A673 (cell line): ENCODE data around the gene TBXT. TPM values are rescaled to one million over a fixed set of nuclear protein-coding genes. Genes with fewer than 3 reads are reported as not detected.

Source experiments
- BruUV-seq: library from RNA; stranded (reverse); fragments of 400-500 nt; replicated peaks from 2 replicates; lab custom pipeline; 2021; lab: Mats Ljungman, UMichigan
- CTCF ChIA-PET: fragments of 300-600 bp; sonication (Branson Sonifier 250); formaldehyde crosslinking; loops from one replicate; lab custom pipeline; 2022; ENCODE audit warnings: antibody characterized with exemption; lab: Charles Lee
- POLR2A ChIA-PET: fragments of 300-600 bp; sonication (Branson Sonifier 250); formaldehyde crosslinking; loops from one replicate; lab custom pipeline; 2022; ENCODE audit warnings: antibody characterized with exemption; ENCODE audit not compliant: low non-redundant PET; lab: Charles Lee
- DNase-seq: peaks from one replicate; pipeline ENCODE4 v3.0.0-alpha.2; 2015; ENCODE audit warnings: low spot score
- H3K27ac ChIP-seq: fragments of 200-600 bp; sonication (generic); 2 replicates; pipeline ENCODE4 v1.5.1; 2016; ENCODE audit warnings: mixed run types, low read depth, mild to moderate bottlenecking, mixed read lengths, antibody characterized with exemption, low read length; ENCODE audit not compliant: poor library complexity, severe bottlenecking
- H3K27me3 ChIP-seq: fragments of 200-600 bp; sonication (generic); replicated peaks from 2 replicates; pipeline ENCODE4 v1.6.1; 2017; ENCODE audit warnings: mixed run types, low read depth, mild to moderate bottlenecking, mixed read lengths, antibody characterized with exemption, low read length; ENCODE audit not compliant: insufficient read depth, poor library complexity
- H3K36me3 ChIP-seq: fragments of 200-600 bp; sonication (generic); 2 replicates; pipeline ENCODE4 v1.6.1; 2016; ENCODE audit warnings: mixed run types, mild to moderate bottlenecking, mixed read lengths, antibody characterized with exemption, low read length; ENCODE audit not compliant: insufficient read depth, poor library complexity, severe bottlenecking
- H3K4me1 ChIP-seq: fragments of 200-600 bp; sonication (generic); 2 replicates; pipeline ENCODE4 v1.6.1; 2017; ENCODE audit warnings: mixed run types, mild to moderate bottlenecking, mixed read lengths, antibody characterized with exemption, low read length; ENCODE audit not compliant: insufficient read depth, poor library complexity, severe bottlenecking
- H3K4me3 ChIP-seq: fragments of 200-600 bp; sonication (generic); 2 replicates; pipeline ENCODE4 v1.5.1; 2016; ENCODE audit warnings: low read depth, mixed run types, mild to moderate bottlenecking, mixed read lengths, low read length; ENCODE audit not compliant: poor library complexity, severe bottlenecking
- H3K9me3 ChIP-seq: fragments of 200-600 bp; sonication (generic); 2 replicates; pipeline ENCODE4 v1.6.1; 2016; ENCODE audit warnings: mixed run types, low read depth, mild to moderate bottlenecking, mixed read lengths, antibody characterized with exemption, low read length; ENCODE audit not compliant: poor library complexity, severe bottlenecking
- EZH2 ChIP-seq: fragments of 200-600 bp; sonication (generic); IDR thresholded peaks from 2 replicates; pipeline ENCODE4 v1.6.1; 2017; ENCODE audit warnings: borderline replicate concordance, low read depth, mild to moderate bottlenecking, mixed read lengths, antibody characterized with exemption, low read length; ENCODE audit not compliant: poor library complexity, severe bottlenecking
- intact Hi-C: fragments of 100-400 bp; cut with micrococcal nuclease; formaldehyde crosslinking; loops from one replicate; pipeline ENCODE4 v1.10.0; 2022; ENCODE audit not compliant: unreplicated experiment
- total RNA-seq: library from RNA; stranded (reverse); gene quantifications from 2 replicates; pipeline ENCODE4 v1.2.3, GENCODE V29; 2021
- TF ChIP-seq, protein P1 (sequence below): fragments of 300-800, 200-600 bp; sonication (generic); conservative IDR thresholded peaks from 2 replicates; pipeline ENCODE4 v1.5.1; 2017; ENCODE audit warnings: low read depth, mild to moderate bottlenecking, antibody characterized with exemption, low read length, moderate library complexity, mixed read lengths

The TBXT gene
- total RNA-seq, 1 experiment from 2014 or later: not detected

DNA sequence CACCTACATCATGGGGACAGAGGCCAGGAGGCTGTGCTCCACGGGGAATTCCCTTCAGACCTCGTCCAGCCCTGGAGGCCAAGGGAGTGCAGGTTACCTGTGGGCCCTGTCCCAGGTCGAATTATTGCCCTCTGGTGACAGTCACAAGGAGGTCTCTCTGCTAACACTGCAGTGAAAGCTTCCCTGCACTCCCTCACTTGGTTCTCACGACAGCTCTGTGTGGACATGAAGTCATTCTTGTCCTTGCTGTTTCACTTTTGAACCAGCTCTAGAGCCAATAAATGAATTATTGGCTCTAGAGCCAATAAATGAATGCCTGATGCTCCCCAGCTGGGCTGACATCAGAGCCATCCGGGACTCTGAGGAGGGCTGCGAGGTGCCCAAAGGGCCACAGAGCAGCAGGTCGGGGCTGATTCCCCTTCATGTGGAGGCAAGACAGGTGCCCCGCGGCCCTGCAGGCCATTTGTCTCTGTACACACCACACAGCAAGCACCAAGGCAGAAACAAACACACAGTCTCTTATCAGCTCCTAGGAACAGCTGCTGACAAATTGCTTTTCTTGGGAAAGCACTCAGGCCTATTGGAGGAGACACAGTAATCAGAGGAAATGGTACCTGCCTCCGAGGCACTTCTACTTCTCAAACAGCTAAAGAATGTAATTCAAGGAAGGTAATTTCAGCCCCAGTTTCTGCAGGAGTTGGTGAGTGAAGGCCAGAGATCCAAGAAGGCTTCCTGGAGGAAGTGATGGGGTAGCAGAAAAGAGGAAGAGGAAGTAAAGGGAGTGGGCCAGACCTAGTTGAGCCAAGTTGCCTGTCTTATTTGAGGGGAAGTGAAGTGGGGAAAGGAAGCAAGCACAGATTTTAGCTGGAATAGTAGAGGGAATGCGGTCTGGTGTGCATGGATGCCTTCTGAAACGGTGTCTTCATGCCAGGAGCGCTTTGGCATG, 27.5 kb upstream of the TBXT start:
- no peaks in the 10 kb centered on the region for H3K36me3 ChIP-seq
- BruUV-seq: no TSS peak
- no peaks in the 10 kb centered on the region for H3K4me1 ChIP-seq
- H3K9me3 ChIP-seq: no peaks in the 10 kb centered on the region
- ChIA-PET CTCF (no interaction called here), POLR2A (interaction anchor here (0.5 kb wide), 1 partner anchor 10 kb away, joined by 5 read pairs; no protein-coding TSS in a partner anchor)
- no peak overlapping the region for H3K4me3 ChIP-seq
- intact Hi-C loops: no loop called here
- TF ChIP-seq, protein P1, sequence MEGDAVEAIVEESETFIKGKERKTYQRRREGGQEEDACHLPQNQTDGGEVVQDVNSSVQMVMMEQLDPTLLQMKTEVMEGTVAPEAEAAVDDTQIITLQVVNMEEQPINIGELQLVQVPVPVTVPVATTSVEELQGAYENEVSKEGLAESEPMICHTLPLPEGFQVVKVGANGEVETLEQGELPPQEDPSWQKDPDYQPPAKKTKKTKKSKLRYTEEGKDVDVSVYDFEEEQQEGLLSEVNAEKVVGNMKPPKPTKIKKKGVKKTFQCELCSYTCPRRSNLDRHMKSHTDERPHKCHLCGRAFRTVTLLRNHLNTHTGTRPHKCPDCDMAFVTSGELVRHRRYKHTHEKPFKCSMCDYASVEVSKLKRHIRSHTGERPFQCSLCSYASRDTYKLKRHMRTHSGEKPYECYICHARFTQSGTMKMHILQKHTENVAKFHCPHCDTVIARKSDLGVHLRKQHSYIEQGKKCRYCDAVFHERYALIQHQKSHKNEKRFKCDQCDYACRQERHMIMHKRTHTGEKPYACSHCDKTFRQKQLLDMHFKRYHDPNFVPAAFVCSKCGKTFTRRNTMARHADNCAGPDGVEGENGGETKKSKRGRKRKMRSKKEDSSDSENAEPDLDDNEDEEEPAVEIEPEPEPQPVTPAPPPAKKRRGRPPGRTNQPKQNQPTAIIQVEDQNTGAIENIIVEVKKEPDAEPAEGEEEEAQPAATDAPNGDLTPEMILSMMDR: no peak
- TF ChIP-seq EZH2: no peak
- DNase-seq: no peak
- no peak overlapping the region for H3K27ac ChIP-seq
- no peaks in the 10 kb centered on the region for H3K27me3 ChIP-seq

DNA sequence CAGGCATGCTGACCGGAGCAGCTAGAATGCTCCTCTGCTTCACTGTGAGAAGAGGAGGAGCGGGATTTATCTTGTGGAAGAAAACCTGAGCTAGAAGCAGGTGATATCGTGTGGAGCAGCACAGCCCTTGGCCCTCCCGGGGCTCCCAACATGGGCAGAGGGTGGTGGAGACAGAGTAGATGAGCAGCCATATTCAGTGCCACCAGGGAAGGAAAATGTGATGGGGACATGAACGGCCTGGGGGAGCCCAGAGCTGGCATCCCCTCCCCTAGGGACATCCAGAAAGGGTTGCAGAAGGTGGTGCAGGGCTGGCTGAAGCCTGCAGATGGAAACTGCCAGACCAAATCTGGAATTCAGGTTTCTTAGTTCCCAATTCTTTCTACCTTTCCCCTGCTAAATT, 24.9 kb upstream of the TBXT start:
- Histone ChIP-seq H3K4me3 (no peak overlapping the region), H3K4me1 (no peaks in the 10 kb centered on the region), H3K27me3 (no peaks in the 10 kb centered on the region), H3K36me3 (no peaks in the 10 kb centered on the region), H3K9me3 (no peaks in the 10 kb centered on the region), H3K27ac (no peak overlapping the region)
- DNase-seq: no peak
- BruUV-seq: no TSS peak
- ChIA-PET POLR2A (no interaction called here), CTCF (no interaction called here)
- TF ChIP-seq, protein P1: no peak
- no peak for TF ChIP-seq EZH2
- intact Hi-C loops: no loop called here

DNA sequence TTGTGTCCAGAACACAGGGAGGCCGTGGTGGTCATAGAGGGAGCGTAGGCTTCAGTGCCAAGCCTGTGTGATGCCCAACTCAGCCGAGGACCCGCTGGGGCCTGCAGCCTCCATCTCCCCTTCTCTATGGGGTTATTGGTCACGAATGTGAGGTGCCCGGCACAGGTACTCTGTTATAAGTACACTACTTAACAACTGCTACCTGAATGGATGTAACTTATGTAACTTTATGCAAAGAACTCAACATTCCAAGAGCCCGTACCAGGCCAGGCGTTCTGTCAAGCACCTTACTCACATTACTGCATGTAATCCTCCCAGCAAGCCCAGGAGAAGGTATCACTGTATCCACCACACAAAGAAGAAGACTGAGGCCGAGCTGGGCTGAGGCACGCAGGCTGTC, 24.5 kb upstream of the TBXT start:
- POLR2A ChIA-PET: no interaction called here
- Histone ChIP-seq H3K27me3 (no peaks in the 10 kb centered on the region), H3K4me3 (no peak overlapping the region), H3K4me1 (no peaks in the 10 kb centered on the region), H3K9me3 (no peaks in the 10 kb centered on the region), H3K36me3 (no peaks in the 10 kb centered on the region), H3K27ac (no peak overlapping the region)
- no TSS peak for BruUV-seq
- DNase-seq: no peak
- TF ChIP-seq, protein P1: no peak
- TF ChIP-seq EZH2: no peak
- CTCF ChIA-PET: no interaction called here
- intact Hi-C loops: no loop called here
